ENCODE data around the gene RSAD1.
A peak's percentile ranks its signal among the peaks of the same experiment; 100 is the strongest.

Gene RSAD1

DNA sequence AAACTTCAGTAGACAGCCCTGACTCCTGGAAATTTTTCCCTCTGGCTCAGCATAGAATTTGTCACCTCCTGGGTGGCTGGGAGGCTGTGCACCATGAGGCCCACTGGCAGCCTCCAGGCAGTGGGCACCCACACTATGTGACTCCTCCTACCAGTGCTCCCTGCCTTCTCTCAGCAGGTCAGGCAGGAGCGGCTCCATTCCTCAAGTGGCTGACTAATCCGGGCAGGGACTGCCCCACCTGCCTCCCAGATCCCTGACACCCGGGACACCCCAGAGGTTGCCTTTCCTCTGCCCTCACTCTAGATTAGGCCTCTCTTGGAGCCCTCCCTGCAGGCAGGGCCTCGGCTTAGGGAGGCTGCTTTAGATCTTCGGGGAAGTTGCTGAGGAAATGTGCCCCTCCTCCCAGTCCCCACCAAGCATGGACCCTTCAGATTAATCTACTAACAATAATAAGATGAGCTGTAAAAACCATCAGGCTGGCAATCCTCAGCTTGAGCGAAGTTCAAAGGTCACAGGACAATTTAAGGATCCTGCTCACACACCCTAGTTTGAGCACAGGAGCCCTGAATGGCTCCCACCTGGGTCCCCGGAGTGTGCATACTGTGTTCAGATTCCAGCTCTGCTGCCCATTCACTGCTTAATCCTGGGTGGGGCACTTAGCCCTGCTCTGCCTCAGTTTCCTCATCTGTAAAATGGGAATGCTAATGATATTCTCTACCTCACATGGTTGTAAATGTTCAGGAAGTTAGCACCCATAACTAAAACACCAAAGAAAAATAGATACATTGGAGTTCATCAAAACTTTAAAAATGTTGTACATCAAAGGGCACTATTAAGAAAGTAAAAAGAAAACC lies 19.6 kb downstream of the RSAD1 start:
- no peak for DNase-seq

GRCh38 chr17:50499270-50499669 lies 20.6 kb downstream of the RSAD1 start:
- no peak for DNase-seq

DNA sequence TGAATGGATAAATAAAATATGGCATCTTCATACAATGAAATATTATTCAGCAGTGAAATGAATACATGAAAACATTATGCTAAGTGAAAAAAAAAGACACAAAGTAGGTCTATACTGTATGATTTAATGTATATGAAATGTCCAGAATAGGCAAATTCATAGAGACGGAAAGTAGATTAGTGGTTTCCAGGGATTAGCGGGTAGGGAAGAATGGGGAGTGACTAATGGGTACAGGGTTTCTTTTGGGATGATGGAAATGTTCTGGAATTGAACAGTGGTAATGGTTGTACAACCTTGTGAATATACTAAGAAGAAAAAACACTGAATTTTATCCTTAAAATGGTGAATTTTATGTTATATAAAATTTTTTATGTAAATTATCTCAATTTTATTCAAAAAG lies 21.1 kb downstream of the RSAD1 start:
- DNase-seq = no peak

- peak; percentile 43 for DNase-seq
Observed at GRCh38 chr17:50501054-50501453, 22.4 kb downstream of the RSAD1 start.

- DNase-seq = no peak
Observed at GRCh38 chr17:50502301-50502990, 23.8 kb downstream of the RSAD1 start.

- DNase-seq = no peak
Observed at GRCh38 chr17:50505591-50506130, 27.0 kb downstream of the RSAD1 start.

- no peak for DNase-seq
Observed at GRCh38 chr17:50506298-50506697, 27.6 kb downstream of the RSAD1 start.

DNA sequence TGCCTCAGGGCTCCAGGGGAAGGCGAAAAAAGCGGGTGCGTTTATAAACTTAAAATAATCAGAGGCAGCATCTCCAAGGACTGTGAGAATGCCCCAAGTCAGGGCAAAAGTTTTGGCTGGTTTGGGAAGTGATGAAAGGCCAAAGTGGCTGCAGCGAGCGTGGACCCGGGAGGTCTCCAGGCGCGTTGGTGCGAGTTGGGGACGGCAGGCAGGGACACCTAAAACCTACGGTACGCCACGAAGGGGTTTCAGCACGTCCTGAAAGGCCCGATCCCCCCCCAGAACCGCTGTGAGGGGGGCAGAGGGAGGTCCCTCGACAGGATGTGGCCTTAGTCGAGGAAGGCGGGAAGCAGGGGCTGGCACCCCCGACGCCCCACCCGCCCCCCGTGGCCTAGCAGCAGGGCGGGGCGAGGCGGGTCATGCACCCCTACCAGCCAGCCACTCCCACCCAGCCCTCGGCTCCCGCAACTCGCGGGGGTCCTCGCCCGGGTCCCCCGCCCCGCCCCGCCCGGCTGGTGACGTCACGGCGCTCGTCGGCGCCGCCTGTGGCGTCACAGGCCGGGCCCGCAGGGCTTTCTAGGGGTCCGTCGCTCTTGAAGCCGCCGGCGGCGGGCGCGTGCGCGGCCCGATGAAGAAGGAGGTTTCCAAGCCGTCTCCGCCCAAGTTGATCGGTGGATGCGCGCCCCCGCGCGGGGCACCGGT lies 29.4 kb downstream of the RSAD1 start, which contains the start of gene MYCBPAP:
Gene MYCBPAP, plus strand, starts transcription at position 569 of the 702 bp plus-strand sequence. CDS start 236 bp downstream, outside the sequence.
- peak; percentile 80 for DNase-seq

- no peak for DNase-seq
Observed at GRCh38 chr17:50508573-50509460, 30.2 kb downstream of the RSAD1 start.

- DNase-seq = peak; percentile 72
Observed at GRCh38 chr17:50511058-50511457, 32.4 kb downstream of the RSAD1 start.

DNA sequence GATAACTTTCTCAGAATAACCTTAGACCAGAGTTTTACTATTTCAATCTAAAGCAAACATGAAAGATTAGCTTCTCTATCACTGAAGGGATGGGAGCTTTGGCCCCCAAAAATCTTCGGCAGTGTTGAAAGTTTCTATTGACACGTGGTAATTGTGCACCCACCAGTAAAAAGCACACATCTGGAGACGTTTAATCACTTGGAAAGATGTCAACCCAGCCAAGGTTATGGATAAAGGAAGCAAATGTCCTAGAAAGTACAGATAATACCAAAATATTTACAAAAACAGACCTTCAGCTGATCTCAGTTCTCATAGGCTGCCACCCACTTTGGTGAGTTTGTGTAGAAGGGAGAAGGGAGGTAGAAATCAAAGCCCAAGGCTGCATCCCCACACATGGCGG lies 34.8 kb downstream of the RSAD1 start:
- DNase-seq = no peak

GRCh38 chr17:50514388-50514787 lies 35.7 kb downstream of the RSAD1 start:
- DNase-seq = no peak

DNA sequence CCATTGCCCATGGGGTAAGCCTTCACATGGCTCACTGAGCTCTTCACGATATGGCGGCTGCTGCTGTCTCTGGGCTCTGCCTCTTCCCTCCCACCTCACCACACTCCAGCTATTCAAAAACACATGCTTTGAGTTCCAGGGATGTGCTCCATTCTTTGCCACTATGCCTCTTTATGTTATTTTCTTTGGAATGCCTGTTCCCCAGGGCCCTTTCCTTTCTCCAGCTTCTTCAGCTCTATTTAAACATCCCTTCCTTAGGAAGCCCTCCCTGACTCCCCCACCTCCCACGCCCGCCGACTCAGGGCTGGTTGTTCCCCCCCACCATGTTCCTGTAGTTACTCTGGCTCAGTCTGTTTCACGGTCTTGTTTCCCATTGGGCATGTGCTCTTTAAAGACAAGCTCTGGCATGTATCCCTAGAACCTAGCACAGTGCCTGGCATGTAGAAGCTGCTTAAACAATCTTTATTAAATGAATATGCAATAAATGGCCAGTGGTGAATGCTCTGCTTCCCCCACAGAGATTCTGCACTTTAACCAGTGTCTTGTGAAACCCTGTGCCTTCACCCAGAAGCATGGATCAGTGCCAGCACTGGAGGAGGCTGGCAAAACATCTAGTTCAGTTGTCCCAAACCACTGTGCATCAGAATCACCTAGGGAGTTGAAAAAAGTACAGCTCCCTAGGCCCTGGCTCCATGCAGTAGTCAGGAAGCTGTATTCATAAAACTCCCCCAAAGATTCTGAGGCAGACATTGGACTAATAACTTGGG lies 36.5 kb downstream of the RSAD1 start:
- no peak for DNase-seq

DNA sequence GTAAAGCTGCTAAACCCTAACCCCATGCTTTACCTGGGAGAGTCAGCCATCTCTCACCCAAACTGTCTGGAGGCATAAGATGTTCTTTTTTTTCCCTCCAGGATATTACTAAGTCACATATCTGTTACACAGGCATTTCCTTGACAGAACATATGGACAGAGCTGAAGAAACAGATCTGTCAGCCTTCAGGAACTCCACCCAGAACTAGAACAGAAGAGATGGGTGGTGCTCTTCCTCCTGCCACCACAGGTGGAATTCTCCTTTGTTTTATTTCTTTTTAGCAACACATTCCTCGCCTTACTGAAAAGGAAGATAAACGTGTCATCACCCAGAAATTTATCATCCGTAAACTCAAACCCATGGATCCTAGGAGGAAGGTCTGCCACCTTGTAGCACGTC lies 38.4 kb downstream of the RSAD1 start:
- DNase-seq = no peak

- no peak for DNase-seq
Observed at GRCh38 chr17:50517504-50518383, 39.1 kb downstream of the RSAD1 start.

DNA sequence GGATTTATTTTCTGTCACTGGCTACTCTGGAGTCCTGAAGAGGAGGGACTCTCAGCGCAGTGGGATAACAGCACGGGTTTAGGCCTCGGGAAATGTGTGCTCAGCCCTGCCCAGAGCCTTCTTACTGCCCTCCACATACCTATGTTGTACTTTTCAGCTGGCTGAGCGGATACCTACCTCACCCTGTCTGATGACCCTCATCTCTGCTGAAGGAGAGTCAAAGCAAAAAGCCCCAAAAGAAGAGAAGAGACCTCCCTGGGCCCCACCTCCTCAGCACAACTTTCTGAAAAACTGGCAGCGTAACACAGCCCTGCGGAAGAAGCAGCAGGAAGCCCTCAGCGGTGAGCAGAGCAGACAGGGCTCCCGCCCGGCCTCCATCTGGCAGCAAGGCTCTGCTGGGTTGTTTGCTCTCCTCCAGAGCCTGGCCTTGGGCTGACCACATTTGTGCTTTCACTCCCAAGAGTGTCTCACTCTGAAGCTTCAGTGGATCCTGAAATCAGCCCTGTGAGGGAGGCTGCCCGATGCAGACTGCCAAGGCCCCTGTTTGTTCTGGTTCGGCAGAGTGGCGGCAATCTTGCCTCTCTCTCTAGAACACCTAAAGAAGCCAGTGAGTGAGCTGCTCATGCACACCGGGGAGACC lies 39.8 kb downstream of the RSAD1 start:
- DNase-seq = no peak

- DNase-seq = no peak
Observed at GRCh38 chr17:50519141-50519834, 40.6 kb downstream of the RSAD1 start.

DNA sequence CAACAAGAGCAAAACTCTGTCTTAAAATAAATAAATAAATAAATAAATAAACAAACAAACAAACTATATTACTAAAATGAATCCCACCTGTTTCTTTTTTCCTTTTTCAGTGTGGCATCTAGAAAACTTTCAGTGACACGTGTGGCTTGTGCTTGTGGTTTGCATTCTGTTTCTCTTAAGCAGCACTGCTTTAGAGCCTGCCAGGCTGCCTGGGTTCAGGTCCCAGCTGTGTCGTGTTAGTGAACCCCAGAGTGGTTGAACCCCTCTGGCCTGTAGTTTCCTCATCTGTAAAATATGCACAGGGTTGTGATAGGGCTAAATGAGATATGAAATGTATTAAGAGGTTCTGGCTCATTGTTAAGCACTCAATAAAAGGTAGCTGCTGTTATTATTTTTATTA lies 41.8 kb downstream of the RSAD1 start:
- DNase-seq = no peak

- DNase-seq = no peak
Observed at GRCh38 chr17:50521514-50521913, 42.9 kb downstream of the RSAD1 start.
